Measurements from ENCODE around the gene NUBPL.
"Not testable (repeated sequence)": the region's sequence is repeated elsewhere in the genome, so short reads cannot be mapped to it uniquely, and the experiment has no call there.

The NUBPL gene

DNA sequence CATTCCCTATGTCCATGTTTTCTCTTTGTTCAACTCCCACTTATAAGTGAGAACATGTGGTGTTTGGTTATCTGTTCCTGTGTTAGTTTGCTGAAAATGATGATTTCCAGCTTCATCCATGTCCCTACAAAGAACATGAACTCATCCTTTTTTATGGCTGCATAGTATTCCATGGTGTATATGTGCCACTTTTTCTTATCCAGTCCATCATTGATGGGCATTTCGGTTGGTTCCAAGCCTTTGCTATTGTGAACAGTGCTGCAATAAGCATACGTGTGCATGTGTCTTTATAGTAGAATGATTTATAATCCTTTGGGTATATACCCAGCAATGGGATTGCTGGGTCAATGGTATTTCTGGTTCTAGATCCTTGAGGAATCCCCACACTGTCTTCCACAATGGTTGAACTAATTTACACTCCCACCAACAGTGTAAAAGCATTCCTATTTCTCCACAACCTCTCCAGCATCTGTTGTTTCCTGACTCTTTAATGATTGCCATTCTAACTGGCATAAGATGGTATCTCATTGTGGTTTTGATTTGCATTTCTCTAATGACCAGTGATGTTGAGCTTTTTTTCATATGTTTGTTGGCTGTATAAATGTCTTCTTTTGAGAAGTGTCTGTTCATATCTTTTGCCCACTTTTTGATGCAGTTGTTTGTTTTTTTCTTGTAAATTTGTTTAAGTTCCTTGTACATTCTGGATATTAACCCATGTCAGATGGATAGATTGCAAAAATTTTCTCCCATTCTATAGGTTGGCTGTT is 252.7 kb downstream of the NUBPL start:
- not testable (repeated sequence) for DNase-seq (ENCODE audit: low spot score)

DNA sequence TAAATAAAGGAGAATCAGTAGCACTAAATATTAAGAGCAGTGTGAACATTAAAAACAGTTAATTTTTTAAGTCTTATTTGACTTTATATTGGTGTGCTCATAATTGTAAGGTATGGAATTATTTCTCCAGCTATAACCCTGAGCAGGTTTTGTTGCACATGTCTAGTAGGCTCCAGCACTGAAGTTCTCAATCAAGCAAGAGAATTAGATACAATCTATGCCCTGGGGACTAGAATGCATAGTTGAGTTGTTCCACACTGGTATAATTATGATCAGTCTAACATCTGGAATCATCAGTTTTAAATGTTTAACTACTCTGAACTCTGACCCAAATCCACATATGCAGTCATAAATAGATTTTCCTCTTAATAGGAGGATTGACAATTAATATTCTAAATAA is 258.1 kb downstream of the NUBPL start:
- no peak for DNase-seq (ENCODE audit: low spot score)

DNA sequence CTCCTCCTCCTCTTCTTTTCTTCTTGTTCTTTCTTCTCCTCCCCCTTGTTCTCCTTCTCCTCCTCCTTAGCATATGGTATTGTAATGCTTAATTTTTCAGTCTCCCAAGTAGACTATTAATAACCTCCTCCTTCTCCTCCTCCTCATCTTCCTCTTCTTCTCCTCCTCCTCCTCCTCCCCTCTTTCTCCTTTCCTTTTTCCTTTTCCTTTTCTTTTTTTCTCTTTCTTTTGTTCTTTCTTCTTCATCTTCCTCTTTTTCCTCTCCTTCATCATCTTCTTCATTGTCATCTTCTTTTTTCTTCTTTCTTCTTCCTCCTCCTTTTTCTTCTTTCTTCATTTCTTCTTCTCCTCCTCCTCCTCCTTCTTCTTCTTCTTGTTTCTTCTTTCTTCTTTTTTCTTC is 264.3 kb downstream of the NUBPL start:
- DNase-seq (ENCODE audit: low spot score), result no peak

- no peak for DNase-seq (ENCODE audit: low spot score)
Measured at GRCh38 chr14:31827325-31827724, 266.1 kb downstream of the NUBPL start.

DNA sequence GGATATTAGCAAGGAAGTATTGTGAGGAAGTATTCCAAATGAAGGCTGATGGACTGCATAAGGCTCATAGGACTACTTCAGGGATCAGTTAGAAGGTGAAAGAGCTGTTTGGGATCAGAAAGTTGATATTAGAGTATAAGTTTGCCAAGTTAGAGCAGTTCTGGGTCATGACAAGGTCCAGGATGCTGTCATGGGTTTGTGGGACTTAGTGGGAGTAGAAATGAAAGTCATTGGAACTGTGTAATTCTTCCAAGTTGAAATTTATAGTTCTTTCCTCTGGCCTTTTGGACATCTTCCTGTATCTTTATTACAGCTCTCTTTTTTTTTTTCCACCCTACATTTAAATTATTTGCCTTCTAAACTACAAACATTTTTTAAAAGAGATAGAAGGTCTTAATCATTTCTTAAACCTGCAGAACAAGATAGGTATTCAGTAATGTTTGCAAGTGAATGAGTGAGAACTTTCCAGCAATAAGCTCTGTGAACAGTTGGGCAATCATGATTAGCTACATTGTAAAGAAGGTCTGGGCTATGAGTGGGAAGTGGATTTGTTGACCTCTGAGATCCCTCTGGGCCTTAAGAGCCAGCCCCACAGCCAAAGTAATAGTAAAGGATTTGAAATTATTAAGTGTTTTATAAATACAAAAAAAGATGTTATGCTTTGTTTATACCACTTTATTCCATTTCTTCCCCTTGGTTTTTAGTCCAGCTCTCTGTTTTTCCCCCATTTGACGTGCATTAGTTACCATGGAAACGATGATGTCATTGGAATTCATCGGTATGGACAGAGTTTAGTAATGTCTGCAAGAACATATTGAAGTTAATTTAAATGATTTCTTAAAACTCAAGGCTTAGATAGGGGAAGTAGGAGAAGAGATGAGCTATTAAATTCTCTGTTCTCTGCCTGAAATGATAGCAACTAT is 268.0 kb downstream of the NUBPL start:
- peak; percentile 27 for DNase-seq (ENCODE audit: low spot score)

GRCh38 chr14:31834616-31835015 is 273.4 kb downstream of the NUBPL start:
- DNase-seq (ENCODE audit: low spot score), result no peak

GRCh38 chr14:31835049-31835448 is 273.8 kb downstream of the NUBPL start:
- DNase-seq (ENCODE audit: low spot score), result no peak

GRCh38 chr14:31837031-31837430 is 275.8 kb downstream of the NUBPL start:
- DNase-seq (ENCODE audit: low spot score), result no peak

DNA sequence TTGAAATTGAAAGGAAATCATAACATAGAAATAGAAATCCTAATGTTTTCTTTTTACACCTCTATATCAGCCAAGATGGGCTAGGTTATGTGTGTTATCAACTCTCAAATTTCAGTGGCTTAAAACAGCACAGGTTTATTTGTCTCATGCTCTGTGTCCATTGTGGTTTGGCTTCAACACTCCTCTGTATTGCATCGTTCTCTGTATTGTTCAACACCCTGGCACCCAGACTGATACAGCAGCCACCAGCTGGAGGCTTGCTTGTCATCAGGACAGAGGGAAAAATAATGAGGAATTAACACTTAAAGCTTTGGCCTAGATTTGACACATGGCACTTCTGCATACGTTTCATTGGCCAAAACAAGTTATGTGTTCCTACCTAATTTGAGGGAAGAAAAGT is 281.7 kb downstream of the NUBPL start:
- DNase-seq (ENCODE audit: low spot score), result no peak

- no peak for DNase-seq (ENCODE audit: low spot score)
Measured at GRCh38 chr14:31843361-31844091, 282.3 kb downstream of the NUBPL start.

- DNase-seq (ENCODE audit: low spot score), result no peak
Measured at GRCh38 chr14:31854508-31855075, 293.4 kb downstream of the NUBPL start.

GRCh38 chr14:31855262-31855661 is 294.1 kb downstream of the NUBPL start:
- DNase-seq (ENCODE audit: low spot score), result no peak

- DNase-seq (ENCODE audit: low spot score), result not testable (repeated sequence)
Measured at GRCh38 chr14:31856003-31856402, 294.8 kb downstream of the NUBPL start.

GRCh38 chr14:31858868-31859267 is 297.7 kb downstream of the NUBPL start:
- DNase-seq (ENCODE audit: low spot score), result no peak

- DNase-seq (ENCODE audit: low spot score), result no peak
Measured at GRCh38 chr14:31864937-31865855, 304.0 kb downstream of the NUBPL start.

GRCh38 chr14:31867570-31867969 is 306.4 kb downstream of the NUBPL start:
- no peak for DNase-seq (ENCODE audit: low spot score)

DNA sequence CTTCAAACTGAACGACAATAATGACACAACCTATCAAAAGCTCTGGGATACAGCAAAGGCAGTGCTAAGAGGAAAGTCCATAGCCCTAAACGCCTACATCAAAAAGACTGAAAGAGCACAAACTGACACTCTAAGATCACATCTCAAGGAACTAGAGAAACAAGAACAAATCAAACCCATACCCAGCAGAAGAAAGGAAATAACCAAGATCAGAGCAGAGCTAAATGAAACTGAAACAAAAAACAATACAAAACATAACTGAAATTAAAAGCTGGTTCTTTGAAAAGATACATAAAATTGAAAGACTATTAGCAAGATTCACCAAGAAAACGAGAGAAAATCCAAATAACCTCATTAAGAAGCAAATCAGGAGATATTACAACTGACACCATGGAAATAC is 306.9 kb downstream of the NUBPL start:
- not testable (repeated sequence) for DNase-seq (ENCODE audit: low spot score)

- no peak for DNase-seq (ENCODE audit: low spot score)
Measured at GRCh38 chr14:31876741-31877140, 315.5 kb downstream of the NUBPL start.

- no peak for DNase-seq (ENCODE audit: low spot score)
Measured at GRCh38 chr14:31877255-31877798, 316.1 kb downstream of the NUBPL start.

GRCh38 chr14:31879661-31880348 is 318.6 kb downstream of the NUBPL start:
- DNase-seq (ENCODE audit: low spot score), result no peak
